ENCODE measurements around the gene CPLX4.
A peak's percentile ranks its signal among the peaks of the same experiment; 100 is the strongest.
"Not testable (repeated sequence)": the region's sequence is repeated elsewhere in the genome, so short reads cannot be mapped to it uniquely, and the experiment has no call there.

CPLX4 gene

GRCh38 chr18:59268721-59269562, 49.5 kb downstream of the CPLX4 start:
- peak; percentile 32 for DNase-seq

DNA sequence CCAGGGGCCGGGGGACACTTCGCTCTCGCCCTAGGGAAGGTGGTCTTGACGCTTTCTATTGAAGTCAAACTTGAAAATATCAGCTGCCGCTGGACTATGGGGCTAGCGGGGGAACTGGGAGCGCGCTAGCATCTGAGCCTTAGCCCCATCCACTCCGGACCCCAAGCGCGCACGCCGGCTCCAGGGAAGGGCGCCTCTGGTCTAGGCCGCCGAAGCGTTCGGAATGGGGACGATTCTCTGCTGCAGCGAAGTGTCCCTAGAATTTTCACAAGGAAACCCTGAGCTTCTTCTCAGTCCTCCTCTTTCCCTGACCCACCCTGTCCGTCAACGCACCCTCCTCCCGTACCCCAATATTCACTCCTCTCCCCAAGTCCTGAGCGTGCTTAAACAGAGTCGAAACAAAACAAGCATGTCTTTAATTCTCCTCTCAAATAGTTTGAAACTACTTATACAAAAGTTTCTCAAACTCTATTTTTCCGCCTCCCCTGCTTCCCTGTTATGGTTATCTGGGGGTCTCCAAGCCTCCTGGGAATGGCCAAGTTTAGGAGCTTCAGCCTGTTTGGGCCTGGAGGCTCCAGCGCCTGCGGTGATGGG, 50.2 kb downstream of the CPLX4 start:
- no peak for DNase-seq

DNA sequence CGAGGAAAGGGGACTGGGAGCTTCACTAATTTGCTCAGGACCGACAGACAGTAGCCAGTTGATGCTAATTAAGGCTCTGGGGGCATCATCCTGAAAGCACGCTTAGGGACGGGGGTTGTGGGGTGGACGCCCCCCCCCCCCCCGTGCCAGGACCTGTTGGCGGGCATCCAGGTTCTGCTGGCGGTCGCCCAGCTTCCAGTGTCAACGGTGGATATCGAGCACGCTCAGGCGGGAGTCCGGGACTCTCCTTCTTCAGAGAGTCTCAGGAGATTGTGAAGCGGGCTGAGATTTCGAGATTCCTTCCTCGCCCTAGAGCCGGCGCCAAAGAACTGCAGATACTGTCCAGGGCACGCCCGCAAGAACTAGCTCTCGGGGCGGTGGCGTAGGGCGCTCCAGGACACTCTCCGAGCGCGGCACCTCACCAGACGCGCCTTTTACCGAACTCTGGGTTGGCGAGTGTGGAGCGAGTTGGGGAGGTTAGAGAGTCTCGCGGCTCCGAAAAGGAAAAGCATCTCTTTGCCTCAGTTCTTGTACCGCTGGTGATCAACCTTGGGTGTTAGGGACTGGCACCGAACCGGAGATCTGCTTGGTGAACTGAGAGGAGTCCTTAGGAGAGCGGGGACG, 50.8 kb downstream of the CPLX4 start:
- DNase-seq, result no peak

- no peak for DNase-seq
Observed at GRCh38 chr18:59266886-59267502, 51.5 kb downstream of the CPLX4 start.

DNA sequence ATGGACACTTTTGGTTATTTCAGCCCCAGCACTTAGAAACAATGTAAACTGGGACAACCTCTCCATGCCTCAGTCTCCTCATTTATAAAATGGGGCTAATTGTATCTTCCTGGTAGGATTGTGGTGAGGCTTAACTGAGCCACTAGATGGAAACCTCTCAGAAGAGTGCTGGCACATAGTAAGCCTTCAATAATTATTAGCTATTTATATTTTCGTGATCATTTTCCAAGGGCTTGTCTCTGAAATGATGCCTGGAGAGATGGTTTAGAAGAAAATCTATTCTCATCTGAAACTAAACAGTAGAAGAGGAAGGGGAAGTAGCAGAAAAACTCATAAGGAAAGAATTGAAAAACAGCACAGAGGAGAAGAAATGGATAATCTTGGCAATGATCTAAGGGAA, 52.0 kb downstream of the CPLX4 start:
- DNase-seq, result no peak

DNA sequence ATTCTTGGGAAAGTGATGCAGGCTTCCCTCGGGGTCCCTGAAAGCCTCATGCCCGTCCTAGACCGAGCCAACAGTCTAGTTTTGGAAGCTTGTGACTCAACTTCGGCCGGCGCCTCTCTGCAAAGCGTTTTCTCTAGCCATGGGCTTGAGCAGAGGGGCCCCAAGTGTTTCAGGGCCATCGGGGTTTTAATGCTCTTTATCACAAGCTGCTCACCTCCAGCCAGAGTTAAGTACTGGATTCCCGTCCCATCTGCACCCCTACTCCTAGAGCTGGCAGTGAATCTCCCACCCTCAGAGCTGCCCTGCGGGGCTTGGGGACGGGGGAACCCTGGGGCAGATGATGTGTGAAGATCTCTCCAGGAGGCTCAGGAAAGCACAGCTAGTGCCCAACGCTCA, 52.5 kb downstream of the CPLX4 start:
- DNase-seq, result no peak

GRCh38 chr18:59265246-59265973, 53.0 kb downstream of the CPLX4 start:
- no peak for DNase-seq

- no peak for DNase-seq
Observed at GRCh38 chr18:59264651-59265245, 53.7 kb downstream of the CPLX4 start.

DNA sequence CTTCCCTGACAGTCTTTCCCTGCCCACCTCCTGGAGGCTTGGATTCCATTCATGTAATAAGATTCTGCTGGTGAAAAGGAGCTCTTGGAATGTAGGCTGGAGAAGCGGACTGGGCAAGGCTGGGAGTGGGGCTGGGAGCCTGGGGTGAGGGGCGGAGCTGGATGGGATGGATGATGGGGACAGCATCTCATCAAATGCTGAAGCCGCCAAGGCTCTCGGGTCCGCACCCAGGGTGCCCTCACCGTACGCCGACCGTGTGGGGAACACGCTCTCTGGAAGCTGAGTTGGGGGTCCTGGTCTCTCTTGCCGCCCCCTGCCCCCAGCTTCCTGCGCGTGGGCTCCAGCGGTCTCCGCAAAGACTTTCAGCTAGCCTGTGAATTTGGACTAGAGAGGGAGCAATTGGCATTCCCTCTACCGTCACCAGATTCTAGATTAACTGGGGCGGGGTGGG, 54.3 kb downstream of the CPLX4 start:
- no peak for DNase-seq

- no peak for DNase-seq
Observed at GRCh38 chr18:59263661-59264060, 54.8 kb downstream of the CPLX4 start.

- not testable (repeated sequence) for DNase-seq
Observed at GRCh38 chr18:59262243-59262642, 56.2 kb downstream of the CPLX4 start.

GRCh38 chr18:59261842-59262241, 56.6 kb downstream of the CPLX4 start:
- not testable (repeated sequence) for DNase-seq

- not testable (repeated sequence) for DNase-seq
Observed at GRCh38 chr18:59255491-59255890, 63.0 kb downstream of the CPLX4 start.

- peak; percentile 26 for DNase-seq
Observed at GRCh38 chr18:59249199-59249774, 69.2 kb downstream of the CPLX4 start.

DNA sequence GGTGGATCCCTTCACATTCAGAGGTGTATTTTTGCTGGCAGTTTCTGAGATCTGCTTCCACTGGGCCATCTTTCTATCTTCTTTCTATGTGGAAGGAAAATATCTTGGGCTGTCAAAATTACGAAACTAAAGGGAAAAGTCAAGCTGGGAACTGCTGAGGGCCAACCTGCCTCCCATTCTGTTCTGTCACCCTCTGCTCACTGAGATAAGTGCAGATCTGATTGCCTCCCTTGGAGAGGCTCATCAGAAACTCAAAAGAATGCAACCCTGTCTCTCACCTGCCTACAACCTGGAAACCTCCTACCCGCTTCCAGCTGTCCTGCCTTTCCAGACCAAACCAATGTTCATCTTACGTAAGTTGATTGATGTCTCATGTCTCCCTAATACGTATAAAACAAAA, 71.7 kb downstream of the CPLX4 start:
- no peak for DNase-seq
